GM12873 (cell line): ENCODE measurements around the gene TBL1X.

ENCODE experiments used
- TF ChIP-seq, protein P1 (sequence below): IDR thresholded peaks from 2 replicates; pipeline ENCODE4 v1.5.1; 2012; ENCODE audit warnings: low read depth, mild to moderate bottlenecking, moderate library complexity, low read length, control low read depth; ENCODE audit not compliant: insufficient read depth; ENCODE audit errors: missing control alignments

TBL1X gene

DNA sequence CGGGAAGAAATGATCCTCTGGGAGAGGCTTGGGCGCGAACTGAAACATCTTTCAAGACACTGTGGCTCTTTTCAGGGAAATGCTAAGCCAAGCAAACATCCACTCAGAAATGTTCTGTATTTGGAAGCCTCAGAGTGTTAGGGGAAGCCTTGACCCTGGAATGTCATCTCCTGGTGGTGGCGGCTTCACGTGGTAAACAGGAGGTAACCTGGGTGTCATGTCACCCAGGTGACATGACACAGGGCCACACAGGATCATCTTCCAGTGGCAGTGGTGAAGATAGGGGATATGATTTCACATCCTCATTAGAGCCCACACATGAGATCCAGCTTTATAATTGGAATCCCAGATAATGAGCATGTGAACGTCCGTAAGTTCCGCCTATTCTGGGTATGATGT is 140.0 kb downstream of the TBL1X start:
- TF ChIP-seq, protein P1, sequence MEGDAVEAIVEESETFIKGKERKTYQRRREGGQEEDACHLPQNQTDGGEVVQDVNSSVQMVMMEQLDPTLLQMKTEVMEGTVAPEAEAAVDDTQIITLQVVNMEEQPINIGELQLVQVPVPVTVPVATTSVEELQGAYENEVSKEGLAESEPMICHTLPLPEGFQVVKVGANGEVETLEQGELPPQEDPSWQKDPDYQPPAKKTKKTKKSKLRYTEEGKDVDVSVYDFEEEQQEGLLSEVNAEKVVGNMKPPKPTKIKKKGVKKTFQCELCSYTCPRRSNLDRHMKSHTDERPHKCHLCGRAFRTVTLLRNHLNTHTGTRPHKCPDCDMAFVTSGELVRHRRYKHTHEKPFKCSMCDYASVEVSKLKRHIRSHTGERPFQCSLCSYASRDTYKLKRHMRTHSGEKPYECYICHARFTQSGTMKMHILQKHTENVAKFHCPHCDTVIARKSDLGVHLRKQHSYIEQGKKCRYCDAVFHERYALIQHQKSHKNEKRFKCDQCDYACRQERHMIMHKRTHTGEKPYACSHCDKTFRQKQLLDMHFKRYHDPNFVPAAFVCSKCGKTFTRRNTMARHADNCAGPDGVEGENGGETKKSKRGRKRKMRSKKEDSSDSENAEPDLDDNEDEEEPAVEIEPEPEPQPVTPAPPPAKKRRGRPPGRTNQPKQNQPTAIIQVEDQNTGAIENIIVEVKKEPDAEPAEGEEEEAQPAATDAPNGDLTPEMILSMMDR = no peak

DNA sequence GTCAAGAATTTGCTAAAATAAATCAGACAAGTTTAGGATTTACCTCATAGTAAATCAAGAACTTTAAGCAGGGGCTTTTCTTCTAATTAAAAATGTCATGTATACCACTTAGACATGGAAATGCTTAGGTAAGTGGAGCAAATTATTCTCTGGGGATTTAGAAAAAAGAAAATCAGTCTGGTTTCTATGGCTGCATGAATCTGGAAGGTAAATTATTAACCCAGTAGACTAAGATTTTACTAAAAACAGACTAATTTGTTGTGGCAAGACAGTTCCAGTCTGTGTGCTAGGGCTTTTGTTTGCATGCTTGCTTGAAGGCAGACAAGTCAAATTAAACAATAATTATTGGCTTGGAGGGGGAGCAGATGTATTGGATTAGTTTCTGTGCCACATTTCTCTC is 140.6 kb downstream of the TBL1X start:
- TF ChIP-seq, protein P1 = no peak

DNA sequence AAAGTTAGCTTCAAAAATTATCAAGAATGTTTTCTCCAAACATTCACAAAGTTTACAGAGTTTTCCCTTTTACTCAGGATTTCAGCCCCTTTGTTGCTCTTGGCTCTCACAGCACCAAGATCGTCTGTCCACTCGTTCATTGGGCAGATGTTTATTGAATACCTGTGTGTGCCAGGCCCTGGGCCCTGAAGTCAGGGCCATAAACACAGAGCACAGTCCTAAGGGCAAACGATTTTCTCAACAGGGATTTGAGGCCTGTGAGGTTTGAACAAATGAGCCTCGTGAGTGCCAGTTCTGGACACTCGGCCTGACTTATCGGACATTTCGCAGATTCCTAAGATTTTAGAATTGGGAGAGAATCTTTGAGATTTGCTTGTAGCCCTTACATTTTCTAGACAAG is 142.1 kb downstream of the TBL1X start:
- TF ChIP-seq, protein P1 = no peak

DNA sequence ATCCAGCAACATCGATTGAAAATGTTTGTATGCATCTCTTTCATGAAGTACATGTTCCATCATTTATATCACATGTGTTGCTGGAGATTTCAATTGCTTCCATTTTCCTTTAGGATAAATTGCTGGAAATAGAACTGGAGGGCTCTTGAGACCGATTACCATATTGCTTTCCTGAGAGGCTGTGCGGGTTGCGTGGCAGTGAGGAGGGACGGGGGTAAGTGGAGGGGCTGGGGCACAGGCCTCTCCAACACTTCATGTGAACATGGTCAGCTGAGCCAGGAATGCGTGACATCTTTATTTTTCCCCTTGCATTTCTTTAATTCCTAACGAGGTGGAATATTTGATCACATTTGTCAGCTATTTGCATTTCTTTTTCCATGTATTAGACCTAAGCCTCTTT is 144.6 kb downstream of the TBL1X start:
- TF ChIP-seq, protein P1 = no peak

DNA sequence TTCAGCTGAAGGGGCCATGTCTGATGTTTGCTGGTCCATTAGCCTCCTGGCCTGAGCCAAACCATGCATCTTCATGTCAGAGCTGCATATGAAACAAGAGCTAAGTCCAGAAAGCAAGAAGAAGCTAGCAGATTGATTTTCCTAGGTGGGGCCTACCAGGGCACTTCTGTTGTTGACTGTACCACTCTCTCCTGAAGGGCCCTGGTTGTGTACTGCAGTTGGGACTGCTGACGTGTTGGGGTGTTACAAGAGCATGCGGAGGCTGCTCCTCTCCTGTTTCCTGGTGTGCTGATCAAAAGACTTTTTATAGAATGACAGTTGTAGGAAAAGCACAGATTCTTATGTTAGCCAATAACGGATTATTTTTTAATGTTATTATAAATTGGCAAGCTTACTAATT is 145.1 kb downstream of the TBL1X start:
- TF ChIP-seq, protein P1 = no peak

DNA sequence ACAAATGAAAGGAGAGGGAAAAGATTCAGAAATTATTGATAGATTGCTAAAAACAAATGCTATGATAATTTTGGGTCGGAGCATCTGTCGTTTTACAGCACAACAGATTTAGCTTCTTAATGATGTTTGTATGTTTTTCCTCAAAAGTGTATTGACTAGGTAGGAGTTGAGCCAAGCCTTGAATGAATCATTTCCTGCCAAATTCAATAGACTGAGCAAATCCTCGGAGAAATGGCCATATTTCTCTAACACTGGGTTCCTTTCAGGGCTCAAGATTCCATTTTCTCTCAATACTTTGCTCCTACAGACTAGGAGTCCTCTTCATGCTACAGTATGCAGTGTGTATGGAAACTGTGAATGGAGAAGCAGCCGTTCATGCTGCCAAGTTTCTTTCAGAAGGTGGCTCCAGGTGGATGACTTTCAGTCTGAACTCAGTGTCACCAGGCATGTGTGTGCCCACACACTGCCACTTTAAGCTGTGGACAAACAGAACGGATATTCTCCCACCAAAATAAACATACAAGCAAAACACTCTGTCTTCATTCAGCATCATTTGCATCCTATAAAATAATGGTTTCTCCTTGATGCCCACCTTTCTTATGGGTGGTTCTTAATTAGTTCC is 146.0 kb downstream of the TBL1X start:
- TF ChIP-seq, protein P1 = no peak

DNA sequence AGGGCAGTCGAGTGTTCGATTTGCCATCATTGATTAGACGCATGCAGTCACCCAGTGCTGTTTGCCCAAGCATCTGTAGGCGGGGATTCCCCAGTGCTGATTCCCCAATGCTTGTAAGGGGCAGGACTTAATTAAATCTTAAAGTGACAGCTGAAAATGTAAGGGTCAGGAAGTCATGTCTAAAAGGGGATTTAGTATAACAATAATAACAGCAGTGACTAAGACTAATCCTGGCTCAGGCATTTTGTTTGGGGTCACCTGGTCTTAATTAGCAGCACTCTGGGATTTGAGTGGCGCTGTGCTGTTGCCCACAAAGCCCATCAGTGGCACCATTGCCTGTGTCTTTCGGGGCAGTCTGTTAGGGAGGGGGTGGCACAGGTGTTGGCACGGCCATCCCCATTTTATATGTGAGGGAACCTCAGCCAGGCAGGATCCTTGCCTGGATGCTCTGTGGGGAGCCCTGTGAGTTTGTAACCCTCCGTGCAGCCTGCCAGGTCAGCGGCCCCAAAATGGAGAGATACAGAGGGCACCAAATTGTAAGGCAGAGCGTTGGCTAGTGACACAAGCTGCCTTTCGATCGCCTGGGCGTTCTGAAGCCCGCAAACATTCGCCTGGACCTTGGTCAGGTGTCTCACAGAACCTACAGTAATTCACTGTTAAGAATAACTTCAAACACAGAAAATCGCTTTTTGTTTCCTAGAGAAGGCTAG is 146.7 kb downstream of the TBL1X start:
- TF ChIP-seq, protein P1 = no peak
